ENCODE measurements around the gene DCAF10. TPM values are rescaled to one million over a fixed set of nuclear protein-coding genes. Genes with fewer than 3 reads are reported as not detected.

DCAF10 gene
- total and polyA plus RNA-seq, 2 of the 8 experiments (the other 6 are each of a cell fraction or from before 2014, with no cell fraction given), result 7.1 to 15.0 TPM

- no peak overlapping the region for H4K5ac ChIP-seq (ENCODE audit: insufficient read length, low read depth, low read length)
- H3K27me3 ChIP-seq (replicated peaks in 1 of 4; ENCODE audit: control insufficient read depth in 3 of 4, extremely low read depth in 1 of 4, insufficient read depth in 3 of 4, low read length in 3 of 4), result no peaks in the 10 kb centered on the region
- no peak overlapping the region for H2AFZ ChIP-seq (ENCODE audit: low read length)
- no peaks in the 10 kb centered on the region for H3K23me2 ChIP-seq (ENCODE audit: low read depth, low read length)
- no peak overlapping the region for H3K4ac ChIP-seq (replicated peaks; ENCODE audit: insufficient read length, low read depth, low read length)
- H3K27ac ChIP-seq (ENCODE audit: low read depth, low read length), result no peak overlapping the region
- H2BK20ac ChIP-seq (ENCODE audit: low read length), result no peak overlapping the region
- ChIA-PET CTCF (ENCODE audit: partially characterized antibody) (interaction anchor here (0.6 to 4.8 kb wide), 3 partner anchors 9 to 26 kb away, joined by 3 to 19 read pairs (median 3); partner anchors contain the start of gene EXOSC3), POLR2A (ENCODE audit: partially characterized antibody) (interaction anchor here (0.6 to 4.2 kb wide), 5 partner anchors 8 to 203 kb away, joined by 3 to 20 read pairs (median 3); partner anchors contain the start of gene EXOSC3)
- H3K4me1 ChIP-seq (replicated peaks in 1 of 4; ENCODE audit: control insufficient read depth in 3 of 4, insufficient read depth in 4 of 4, low read length in 3 of 4), result no peaks in the 10 kb centered on the region
- H4K91ac ChIP-seq (replicated peaks; ENCODE audit: insufficient read length, low read length), result no peak overlapping the region
- no peak for DNase-seq (ENCODE audit: low read depth in 1 of 2, low spot score in 2 of 2)
- H3K23ac ChIP-seq (ENCODE audit: insufficient read length), result no peak overlapping the region
- H3K79me1 ChIP-seq (ENCODE audit: low read depth, low read length), result no peaks in the 10 kb centered on the region
- no peak overlapping the region for H3K9ac ChIP-seq (replicated peaks in 1 of 4; ENCODE audit: extremely low read depth in 1 of 4, low read depth in 3 of 4, low read length in 3 of 4)
- peaks cover 2 to 44% (median 23%) of the 10 kb centered on the region in 4 experiments for H3K36me3 ChIP-seq (ENCODE audit: control insufficient read depth in 2 of 4, insufficient read depth in 4 of 4, low read length in 3 of 4)
- H2BK15ac ChIP-seq (ENCODE audit: low read length), result no peak overlapping the region
- H3K4me3 ChIP-seq (ENCODE audit: extremely low read depth in 1 of 4, insufficient read depth in 2 of 4, low read depth in 3 of 4, low read length in 4 of 4), result no peak overlapping the region
- FAIRE-seq, result no peak
- no peak overlapping the region for H2BK5ac ChIP-seq (ENCODE audit: low read depth, low read length)
- no peak overlapping the region for H3K4me2 ChIP-seq (ENCODE audit: insufficient read depth in 1 of 2, low read depth in 2 of 2, low read length in 2 of 2)
- H3K79me2 ChIP-seq (ENCODE audit: control insufficient read depth in 1 of 2, insufficient read depth in 2 of 2, low read length in 2 of 2), result no peaks in the 10 kb centered on the region
- no peak overlapping the region for H2BK120ac ChIP-seq (replicated peaks; ENCODE audit: low read depth, low read length)
- H2AK5ac ChIP-seq (ENCODE audit: low read depth, low read length), result no peak overlapping the region
- H3K14ac ChIP-seq (ENCODE audit: insufficient read length), result no peak overlapping the region
- H4K20me1 ChIP-seq (replicated peaks in 1 of 2; ENCODE audit: control insufficient read depth in 1 of 2, insufficient read depth in 2 of 2, low read length in 2 of 2), result no peaks in the 10 kb centered on the region
- 89% methylated on average over 1 of the region's 1 CpG; no CpG with 5 or more reads in 1 of the 2 experiments for WGBS, 2 experiments (ENCODE audit: extremely low coverage in 1 of 2, insufficient coverage in 1 of 2, insufficient read length in 1 of 2, insufficient replicate concordance in 2 of 2, low coverage in 1 of 2, low lambda C conversion rate in 2 of 2, missing lambda C conversion rate in 1 of 2)
- no peak overlapping the region for H2BK12ac ChIP-seq (ENCODE audit: low read depth, low read length)
- no peak overlapping the region for H4K8ac ChIP-seq (ENCODE audit: extremely low read depth, insufficient read depth, low read length)
- no peaks in the 10 kb centered on the region for H3K9me3 ChIP-seq (ENCODE audit: insufficient read depth in 2 of 2, low read depth in 1 of 2, low read length in 1 of 2)
- H3K56ac ChIP-seq (replicated peaks; ENCODE audit: insufficient read length, low read depth, low read length), result no peak overlapping the region
- no peak overlapping the region for H3K18ac ChIP-seq (ENCODE audit: extremely low read depth, low read length)
- TF ChIP-seq SP1 (IDR thresholded peaks at IDR 0.05; ENCODE audit: low read depth, low read length), result no peak
- no peak for TF ChIP-seq SIN3A (conservative IDR thresholded peaks at IDR 0.05 in 1 of 2, IDR thresholded peaks at IDR 0.05 in 1 of 2; ENCODE audit: low read depth in 1 of 2, low read length in 2 of 2)
- TF ChIP-seq SAP30 (IDR thresholded peaks at IDR 0.05; ENCODE audit: insufficient read depth, insufficient replicate concordance, low read length), result no peak
- no peak for TF ChIP-seq POU5F1 (IDR thresholded peaks at IDR 0.05; ENCODE audit: low read depth, low read length)
- no peak for TF ChIP-seq KDM4A (IDR thresholded peaks at IDR 0.05; ENCODE audit: low read depth, low read length, severe bottlenecking)
- no peak for TF ChIP-seq NANOG (IDR thresholded peaks at IDR 0.05; ENCODE audit: insufficient read depth, low read depth, low read length, poor library complexity, severe bottlenecking)
- no peak for TF ChIP-seq JUN (IDR thresholded peaks at IDR 0.05; ENCODE audit: low read depth, low read length)
- TF ChIP-seq CBX8 (IDR thresholded peaks at IDR 0.05; ENCODE audit: borderline replicate concordance, low read depth, low read length), result no peak
- TF ChIP-seq CBX5 (IDR thresholded peaks at IDR 0.05; ENCODE audit: low read depth, low read length), result no peak
- no peak for TF ChIP-seq ASH2L (IDR thresholded peaks at IDR 0.05; ENCODE audit: low read length)
- TF ChIP-seq TAF1 (IDR thresholded peaks at IDR 0.05; ENCODE audit: low read depth, low read length), result no peak
- no peak for TF ChIP-seq EZH2 (IDR thresholded peaks at IDR 0.05; ENCODE audit: low read depth, low read length, severe bottlenecking)
- TF ChIP-seq PHF8 (conservative IDR thresholded peaks at IDR 0.05; ENCODE audit: low read depth, low read length), result no peak
Observed at GRCh38 chr9:37775216-37775919, 25.2 kb upstream of the DCAF10 start.

Measured in H1 (cell line).